Esophagus mucosa (tissue), 1 donor: Measurements from ENCODE around the gene SOCS2. TPM values are rescaled to one million over a fixed set of nuclear protein-coding genes. Genes with fewer than 3 reads are reported as not detected.
A peak's percentile ranks its signal among the peaks of the same experiment; 100 is the strongest.

Experiments
- ATAC-seq: fragments of 200-7000 bp; cut with Tn5 transposase; one replicate; pipeline ENCODE4 v1.9.1; 2020
- total RNA-seq: library from RNA; stranded (reverse); gene quantifications from one replicate; pipeline ENCODE4 v1.2.4, GENCODE V29; 2023
- donor health status: DM: yes; HTN: yes; CAD: no.

SOCS2 gene
- total RNA-seq, 1 donor from 2014 or later = 5.8 TPM

GRCh38 chr12:93568091-93568490, 4.4 kb upstream of the SOCS2 start:
- ATAC-seq = no peak

GRCh38 chr12:93569301-93569655, 3.2 kb upstream of the SOCS2 start:
- ATAC-seq = no peak

DNA sequence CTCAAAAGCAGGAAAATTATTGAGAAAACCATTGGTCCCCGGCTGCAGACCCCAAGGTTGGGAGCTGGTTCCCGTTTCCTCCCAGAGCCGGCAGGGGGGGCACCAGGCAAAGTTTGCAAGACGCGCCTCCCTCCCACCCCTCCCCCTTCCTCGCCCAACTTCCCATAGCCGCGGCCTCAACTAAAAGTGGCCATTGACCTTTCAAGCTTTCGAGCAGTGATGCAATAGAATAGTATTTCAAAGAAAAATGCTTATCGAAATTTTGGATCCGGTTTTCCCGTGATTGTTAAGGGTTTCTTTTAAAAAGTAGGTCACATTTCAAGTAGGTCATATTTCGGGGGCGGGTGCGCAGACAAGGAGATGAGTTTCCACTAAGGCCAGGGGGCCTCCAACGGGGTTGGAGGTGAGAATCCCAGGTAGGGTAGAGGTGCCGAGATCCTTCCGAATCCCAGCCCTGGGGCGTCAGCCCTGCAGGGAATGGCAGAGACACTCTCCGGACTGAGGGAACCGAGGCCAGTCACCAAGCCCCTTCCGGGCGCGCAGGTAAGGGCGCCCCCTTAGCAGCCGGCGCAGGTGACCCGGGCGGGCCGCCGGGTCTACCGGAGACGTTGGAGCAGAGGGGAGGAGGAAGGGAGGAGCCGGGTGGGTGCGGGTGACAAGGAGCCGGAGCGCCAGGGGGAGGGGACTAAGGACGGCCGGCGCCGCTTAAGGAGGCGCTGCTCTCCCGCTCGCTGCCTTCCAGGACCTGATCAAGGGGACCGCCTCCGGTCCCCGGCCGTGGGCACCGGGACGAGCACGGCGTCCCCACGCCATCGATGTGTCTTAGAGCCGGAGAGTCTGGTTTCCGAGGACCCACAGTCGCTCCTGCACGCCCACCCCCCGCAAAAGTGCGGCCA, 2.6 kb upstream of the SOCS2 start:
- peak; percentile 73 for ATAC-seq

DNA sequence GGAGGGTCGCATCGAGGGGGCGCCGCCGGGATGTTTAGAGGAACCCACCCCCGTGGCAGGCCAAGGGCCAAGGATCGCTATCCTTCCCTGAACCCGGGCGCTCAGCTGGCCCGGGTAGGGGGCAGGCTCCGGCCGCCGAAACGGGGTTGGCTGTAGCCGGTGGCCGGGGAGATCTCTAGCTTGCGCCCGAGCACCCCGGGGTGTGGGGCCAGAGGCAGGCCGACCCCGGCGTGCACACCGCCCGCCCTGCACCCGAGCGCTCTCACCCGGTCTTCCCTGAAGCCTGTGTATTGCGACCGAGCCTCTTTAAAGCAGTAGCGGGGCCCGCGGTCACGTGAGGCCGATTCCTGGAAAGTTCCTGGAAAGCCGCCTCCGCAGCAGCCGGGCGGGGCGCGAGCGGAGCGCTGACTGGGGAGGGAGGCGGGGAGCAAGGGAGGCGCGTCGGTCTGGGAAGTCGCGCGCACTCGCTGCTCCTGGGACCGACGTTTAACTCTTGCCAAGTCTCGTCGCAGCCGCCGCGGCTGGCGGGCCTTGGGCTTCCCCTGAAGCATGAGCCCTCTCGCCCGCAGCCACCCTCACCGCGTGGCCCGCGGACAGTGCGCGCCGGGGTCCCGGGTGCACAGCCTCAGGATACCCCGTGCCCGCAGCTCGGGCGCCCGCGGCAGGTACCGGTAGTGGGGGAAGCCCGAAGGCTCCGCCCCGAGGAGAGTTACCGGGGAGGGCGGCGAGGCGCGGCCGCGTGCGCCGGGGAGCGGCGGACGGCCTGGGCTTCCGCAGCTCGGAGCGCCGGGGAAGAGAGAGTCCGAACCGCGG, 1.7 kb upstream of the SOCS2 start:
- peak; percentile 90 for ATAC-seq

GRCh38 chr12:93571365-93571924, 1.0 kb upstream of the SOCS2 start:
- peak; percentile 17 for ATAC-seq

DNA sequence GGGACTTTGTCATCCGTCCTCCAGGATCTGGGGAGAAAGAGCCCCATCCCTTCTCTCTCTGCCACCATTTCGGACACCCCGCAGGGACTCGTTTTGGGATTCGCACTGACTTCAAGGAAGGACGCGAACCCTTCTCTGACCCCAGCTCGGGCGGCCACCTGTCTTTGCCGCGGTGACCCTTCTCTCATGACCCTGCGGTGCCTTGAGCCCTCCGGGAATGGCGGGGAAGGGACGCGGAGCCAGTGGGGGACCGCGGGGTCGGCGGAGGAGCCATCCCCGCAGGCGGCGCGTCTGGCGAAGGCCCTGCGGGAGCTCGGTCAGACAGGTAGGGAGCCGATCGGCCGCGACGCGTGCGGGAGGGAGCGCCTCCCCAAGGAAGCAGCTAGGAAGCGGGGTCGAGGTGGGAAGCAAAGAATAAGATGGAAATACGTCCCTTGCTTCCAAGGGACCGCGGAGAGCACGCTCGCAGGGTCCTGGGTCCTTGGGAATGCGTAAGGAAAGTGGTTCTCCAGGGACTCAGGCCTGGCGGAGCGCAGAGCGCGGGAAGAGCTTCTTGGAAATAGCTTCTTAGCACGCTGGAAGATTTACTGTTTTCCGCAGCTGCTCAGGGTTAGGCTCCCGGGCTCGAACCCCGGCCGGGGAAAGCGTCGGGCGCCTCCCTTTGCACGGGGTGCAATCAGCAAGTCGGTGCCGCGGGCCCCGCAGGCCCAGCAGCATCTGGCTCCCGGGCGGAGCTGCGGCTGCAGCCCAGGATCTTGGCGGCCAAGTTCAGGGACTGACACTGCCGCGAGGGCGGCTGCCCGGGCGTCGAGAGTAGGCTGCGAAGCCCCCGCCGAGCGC, 457 bp downstream of the SOCS2 start:
- ATAC-seq = no peak

DNA sequence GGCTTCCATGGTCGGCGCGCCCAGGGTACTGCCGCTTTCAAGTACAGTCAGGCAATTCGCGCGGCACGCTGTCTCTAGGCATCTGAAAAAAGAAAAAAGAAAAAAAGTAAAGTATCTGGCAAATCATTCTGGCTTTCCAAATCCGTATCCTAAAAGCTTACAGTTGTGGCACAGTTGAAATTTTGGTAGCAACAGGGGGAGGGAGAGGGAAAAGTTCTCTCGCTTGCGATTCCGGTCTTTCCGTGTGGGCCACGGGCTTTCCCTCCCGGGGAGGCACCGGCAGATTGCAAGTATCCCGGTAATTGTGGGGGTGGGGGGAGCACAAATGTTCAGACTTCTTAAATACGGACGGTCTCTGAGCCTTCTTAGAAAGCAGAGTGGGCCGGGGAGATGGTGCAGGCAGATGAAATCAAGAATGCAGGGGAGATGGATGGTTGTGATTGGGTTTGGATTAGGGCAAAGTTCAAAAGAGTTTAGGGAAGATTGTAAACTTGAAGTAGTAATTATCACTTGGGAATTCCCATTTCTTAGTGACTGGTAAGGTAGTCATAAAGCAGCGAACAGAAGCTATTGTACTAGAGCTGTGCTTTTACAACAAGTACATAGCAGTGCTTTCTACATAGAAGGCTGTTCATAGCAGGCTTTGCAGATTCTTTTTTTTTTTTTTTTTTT, 1.2 kb downstream of the SOCS2 start:
- no peak for ATAC-seq

DNA sequence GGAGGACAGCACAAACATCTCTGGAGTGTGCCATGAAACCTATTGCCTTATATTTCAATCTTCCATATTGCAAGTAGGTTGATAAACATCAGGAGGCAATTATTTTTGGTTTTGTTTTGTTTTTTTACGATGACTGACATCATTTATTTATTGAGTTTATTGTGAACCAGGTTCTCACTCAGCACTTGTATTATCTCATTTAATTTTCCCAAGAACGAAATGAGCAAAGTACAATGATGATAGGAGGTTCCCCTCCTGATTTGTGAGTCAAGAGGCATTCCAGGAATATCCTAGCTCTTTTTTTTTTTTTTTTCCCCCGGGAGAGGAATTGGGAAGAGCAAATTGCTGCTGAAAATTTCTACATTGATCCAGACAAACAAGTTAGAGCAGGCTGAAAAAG, 4.7 kb downstream of the SOCS2 start:
- ATAC-seq = no peak

- no peak for ATAC-seq
These were observed 5.7 kb downstream of the SOCS2 start for GRCh38 chr12:93578221-93578620.

- ATAC-seq = no peak
These were observed 8.2 kb downstream of the SOCS2 start for GRCh38 chr12:93580682-93581081.

- ATAC-seq = no peak
These were observed 8.9 kb downstream of the SOCS2 start for GRCh38 chr12:93581370-93581769.

GRCh38 chr12:93582351-93582750, 9.9 kb downstream of the SOCS2 start:
- peak; percentile 70 for ATAC-seq

DNA sequence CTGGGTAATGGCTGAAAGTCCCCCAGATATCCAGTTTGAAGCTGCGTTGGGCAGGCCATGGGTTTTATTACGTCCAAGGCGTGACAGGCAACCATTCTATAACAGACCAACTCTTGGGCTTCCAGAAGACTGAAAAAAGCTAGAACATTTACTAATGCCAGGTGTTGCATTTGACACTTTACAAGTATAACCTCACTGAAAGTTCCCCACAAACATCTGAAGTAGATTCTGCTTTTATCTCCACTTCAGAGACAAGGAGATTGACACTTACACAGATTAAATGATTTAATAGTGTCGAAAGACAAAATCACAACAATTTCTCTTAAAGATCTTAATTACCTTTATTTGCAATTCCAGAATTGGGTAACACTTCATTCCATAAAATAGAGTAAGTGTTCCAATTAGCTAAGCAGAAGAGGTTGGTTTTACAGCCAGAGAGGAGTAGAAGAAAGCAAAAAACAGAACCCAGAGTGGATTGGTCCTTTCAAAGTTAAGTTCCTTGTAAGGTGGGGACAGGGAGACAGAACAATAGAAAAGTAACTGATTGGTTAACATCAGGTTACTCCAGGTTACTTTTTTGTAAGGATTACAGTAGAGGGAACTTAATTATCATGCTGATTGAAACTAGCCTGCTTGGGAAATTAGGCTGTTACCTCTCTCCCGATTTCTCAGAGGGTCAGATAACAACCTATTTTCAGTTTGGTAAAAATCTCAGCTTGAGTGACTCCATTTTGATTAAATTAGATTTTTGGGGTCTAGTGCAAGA, 11.3 kb downstream of the SOCS2 start:
- no peak for ATAC-seq

DNA sequence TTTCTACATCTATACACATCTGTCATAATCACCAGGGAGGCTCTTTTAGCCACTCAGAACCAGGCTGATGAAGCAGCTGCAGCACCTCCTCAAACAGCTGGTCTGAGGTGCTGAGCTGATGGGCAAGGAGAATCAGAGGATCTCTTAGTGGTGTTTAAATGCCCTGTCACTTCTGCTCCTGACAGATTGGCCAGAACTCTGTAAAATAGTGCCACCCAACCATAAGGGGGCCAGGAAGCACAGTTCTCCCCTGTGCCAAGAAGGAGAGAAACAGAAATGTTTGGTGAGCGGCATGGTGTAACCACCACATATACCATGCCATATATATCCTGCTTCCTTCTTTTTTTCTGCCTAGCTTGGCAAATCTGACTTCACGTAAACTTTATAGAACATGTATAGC, 12.8 kb downstream of the SOCS2 start:
- no peak for ATAC-seq

DNA sequence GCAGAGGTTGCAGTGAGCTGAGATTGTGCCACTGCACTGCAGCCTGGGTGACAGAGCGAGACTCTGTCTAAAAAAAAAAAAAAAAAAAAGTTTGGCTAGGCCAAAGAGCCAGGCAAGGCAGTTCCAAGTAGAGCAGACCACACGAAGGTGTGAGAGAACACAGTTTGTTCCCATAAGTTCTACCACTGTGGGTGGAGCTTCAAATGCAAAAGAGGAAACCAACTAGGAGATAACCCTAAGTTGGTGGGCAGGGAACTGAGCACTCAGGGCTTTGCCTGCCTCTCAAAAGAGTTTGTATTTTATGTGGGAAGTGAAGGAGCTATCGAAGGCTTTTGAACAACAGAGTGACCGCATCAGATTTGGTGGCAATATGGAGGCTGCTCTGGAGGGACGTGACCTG, 15.1 kb downstream of the SOCS2 start:
- no peak for ATAC-seq

DNA sequence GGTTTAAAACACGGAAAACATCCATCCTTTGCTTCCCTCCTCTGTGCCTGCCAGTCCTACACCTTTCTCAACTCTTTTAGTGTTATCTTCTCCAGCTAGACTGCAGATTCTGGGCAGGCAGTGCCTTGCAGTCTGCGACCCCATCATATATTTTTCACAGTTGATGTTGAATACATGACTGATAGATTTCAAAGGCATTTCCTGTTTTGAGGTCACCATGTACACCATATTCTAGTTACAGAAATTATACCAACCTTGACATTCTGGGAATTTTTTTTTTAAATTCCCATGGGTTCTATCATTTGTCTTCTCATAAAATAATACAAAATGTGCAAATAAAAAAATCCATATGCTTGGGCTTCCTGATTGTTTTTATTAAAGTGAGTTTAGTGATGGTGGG, 16.6 kb downstream of the SOCS2 start:
- no peak for ATAC-seq

DNA sequence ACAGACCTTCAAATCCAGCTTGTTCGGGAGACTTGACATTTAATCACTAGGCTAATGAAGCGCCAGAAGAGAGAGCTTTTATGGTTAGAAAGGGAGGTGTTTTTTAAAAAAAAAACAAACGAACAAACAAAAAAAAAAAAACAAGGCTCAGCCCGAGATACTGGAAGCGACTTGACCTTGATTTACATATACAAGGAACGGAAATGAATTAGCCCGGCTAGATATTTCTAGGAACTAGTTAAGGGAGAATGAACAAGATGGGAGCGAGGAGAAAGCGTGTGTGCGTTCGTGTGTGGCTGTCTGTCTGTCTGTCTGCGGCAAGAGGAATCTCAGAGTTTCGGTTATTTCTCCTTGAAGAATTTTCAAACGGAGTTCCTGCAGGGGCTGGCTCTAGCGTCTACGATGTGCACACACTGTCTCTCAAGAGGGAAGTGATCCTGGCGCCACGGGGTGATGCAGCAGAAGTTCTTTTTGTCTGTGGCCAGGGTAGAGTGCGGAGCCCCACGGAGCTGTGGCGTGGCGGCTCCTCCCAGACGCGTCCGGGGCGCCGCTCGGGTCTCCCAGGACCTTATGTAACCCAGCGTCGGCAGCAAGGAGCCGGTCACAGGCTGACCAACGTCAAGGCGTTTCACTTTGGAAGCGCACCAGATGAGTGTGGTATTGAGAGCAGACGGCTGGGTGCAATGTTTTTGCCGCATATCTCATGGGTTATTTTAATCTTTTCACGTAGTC, 18.8 kb downstream of the SOCS2 start:
- peak; percentile 77 for ATAC-seq

DNA sequence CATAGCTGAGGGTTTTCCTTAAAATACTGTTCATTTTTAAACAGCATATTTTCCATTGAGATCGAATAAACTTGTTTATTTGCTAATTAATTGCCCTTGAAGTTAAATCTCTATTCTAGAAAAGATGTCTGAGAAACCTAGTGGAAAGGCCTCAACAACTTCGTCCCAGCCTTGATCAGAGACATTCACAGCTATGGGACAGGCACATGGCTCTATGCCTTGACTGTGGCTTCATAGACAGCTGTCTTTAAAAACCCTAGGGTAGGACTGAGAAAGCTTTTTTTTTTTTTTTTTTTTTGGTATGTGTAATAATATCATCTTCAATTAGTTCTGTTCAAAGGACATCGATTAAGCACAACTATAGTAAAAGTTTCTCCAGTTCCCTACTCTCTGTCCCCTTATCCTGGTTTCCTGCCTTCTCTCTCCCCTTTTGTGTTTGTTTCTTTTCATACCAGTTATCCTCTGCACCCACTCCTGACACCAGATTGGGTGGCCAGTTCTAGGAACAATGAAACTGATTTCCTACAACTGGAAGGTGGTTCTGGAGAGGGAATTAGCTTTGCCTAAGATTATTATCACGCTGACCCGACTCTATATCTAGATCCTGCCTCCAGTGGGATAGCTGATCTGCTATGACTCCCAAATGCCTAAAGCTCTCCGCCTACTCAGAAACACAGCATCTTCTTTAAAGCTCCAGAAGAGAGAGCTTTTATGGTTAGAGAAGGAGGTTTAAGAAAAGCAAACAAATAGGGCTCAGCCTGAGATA, 20.3 kb downstream of the SOCS2 start:
- no peak for ATAC-seq

DNA sequence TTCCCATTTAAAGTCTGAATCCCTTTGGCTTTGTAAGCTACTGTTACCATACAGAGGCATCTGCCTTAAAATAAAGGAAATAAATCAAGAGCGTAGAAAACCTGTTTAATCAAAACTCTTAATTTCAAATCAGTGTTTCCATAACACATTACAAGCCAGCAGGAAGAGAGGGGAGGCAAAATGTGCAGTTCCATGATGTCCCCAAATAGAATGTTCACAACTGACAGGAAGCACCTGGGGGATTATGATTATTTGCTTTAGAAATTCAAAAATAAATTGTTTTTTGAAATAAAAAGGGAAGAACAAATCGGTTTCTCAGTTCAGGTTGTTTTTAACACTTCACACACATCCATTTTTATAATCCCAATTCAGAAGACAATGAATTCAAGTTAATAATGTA, 21.4 kb downstream of the SOCS2 start:
- no peak for ATAC-seq
